ENCODE measurements around the gene ADGRF3.
A peak's percentile ranks its signal among the peaks of the same experiment; 100 is the strongest.
"Not testable (repeated sequence)": the region's sequence is repeated elsewhere in the genome, so short reads cannot be mapped to it uniquely, and the experiment has no call there.

ADGRF3 gene

DNA sequence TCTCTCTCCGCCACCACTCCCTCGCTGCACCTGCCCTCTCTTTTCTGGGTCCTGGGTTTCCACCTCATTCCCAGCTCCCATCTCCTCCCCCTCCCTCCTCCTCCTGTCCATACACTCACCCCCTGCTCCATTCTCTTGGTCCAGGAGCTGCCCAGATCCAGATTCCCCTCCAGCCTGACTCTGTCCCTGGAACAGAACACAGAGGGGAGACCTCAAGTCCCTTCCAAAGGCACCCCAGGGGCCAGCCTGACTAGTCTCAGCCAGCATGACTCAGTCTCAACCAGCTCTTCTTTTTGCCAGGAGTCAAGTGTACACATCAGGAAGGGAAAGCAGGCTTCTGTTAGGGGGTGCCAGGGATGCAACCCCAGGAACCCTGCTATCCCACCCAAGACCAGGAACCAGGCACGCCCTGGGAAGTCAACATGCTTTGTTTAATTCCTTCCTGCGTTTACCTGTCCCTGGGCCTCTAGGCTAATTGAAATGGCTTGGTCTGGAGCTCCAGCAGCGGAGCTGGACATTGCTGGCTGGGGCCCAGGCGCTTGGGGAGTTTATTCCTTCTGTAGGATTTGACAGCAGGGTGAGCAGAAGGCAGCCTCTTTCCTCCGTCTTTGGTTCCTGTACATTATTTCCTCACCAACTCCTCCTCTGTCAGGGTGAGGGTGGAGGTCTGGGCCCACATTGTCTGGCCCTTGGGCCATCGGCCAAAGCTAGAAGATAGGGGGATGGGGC is 29.0 kb downstream of the ADGRF3 start:
- no peak for FAIRE-seq

GRCh38 chr2:26316845-26317244 is 29.7 kb downstream of the ADGRF3 start:
- no peak for FAIRE-seq

DNA sequence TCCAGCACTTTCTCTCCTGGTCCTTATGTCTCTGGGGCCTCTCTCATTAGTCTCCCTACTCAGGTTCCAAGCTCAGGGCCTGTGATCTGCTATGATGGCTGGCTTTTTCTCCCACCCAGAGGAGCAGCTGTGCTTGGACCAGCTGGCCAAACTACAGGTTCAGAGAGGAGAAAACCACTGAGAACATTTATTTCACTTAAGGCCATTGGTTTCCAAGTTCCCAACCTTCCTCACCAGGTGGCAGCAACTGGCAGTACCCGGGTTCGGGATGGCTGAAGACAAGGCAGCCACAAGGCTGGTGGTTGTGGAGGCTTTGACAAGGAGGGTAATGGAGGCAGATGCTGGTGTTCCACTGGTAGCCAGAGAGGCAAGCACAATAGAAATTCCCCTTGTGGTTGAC is 30.5 kb downstream of the ADGRF3 start:
- no peak for FAIRE-seq

GRCh38 chr2:26314243-26314642 is 32.3 kb downstream of the ADGRF3 start:
- FAIRE-seq, result no peak

- FAIRE-seq, result no peak
These were observed 33.1 kb downstream of the ADGRF3 start for GRCh38 chr2:26313446-26313845.

DNA sequence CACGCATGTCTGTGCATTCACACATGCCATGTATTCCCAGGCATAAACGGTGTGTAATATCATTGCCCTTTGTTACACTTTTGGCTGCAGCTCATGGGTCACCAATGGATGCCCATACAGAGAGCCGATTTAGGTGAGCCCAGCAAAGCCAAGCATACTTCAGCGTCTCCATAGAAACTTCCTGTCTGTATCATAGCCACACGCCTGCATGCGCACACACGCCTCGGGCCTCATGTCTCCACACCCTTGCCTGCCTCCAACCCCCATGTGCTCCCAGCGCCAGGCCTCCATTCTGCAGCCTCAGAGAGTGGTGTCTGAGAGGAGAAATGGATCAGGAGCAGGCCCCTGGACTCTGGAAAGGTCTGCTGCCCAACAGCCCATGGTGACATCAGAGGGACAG is 34.1 kb downstream of the ADGRF3 start:
- no peak for FAIRE-seq

DNA sequence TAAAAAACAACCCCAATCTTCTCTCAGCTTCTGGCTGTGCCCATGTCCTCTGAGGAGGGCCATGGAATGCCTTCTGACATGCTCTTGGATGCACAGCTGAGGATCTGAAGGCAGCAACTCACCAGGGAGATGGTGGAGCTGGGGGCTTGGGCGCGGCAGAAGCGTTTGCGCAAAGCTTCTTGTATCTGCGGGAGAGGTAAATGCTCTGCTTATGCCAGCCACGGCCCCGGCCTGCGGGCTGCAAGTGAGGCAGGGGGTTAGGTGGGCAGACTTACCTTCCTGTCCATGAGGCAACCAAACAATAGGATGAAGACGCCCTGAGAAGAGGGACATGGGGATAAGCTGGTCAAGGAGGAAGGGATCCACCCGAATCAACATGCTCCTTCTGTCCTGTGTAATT is 36.7 kb downstream of the ADGRF3 start:
- FAIRE-seq, result no peak

DNA sequence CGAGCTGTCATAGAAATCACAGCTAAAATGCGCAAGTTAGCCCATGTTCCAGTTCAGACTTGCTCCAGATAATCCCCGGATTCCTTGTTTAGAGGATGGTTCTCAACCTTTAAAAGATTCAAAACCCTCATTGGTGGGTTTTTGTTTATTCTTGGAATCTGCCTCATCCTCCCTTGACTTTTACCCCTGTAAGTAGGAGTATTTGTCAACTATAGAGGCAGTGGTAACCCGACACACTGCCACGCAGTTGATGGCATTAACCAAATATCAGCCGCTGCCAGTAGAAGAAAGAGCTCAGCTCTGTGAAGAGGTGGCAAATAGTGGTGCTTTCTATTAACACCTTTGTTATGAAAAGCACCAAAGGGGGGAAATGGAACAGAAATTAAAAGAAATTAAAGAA is 41.0 kb downstream of the ADGRF3 start:
- no peak for FAIRE-seq

GRCh38 chr2:26305094-26305493 is 41.5 kb downstream of the ADGRF3 start:
- FAIRE-seq, result not testable (repeated sequence)

DNA sequence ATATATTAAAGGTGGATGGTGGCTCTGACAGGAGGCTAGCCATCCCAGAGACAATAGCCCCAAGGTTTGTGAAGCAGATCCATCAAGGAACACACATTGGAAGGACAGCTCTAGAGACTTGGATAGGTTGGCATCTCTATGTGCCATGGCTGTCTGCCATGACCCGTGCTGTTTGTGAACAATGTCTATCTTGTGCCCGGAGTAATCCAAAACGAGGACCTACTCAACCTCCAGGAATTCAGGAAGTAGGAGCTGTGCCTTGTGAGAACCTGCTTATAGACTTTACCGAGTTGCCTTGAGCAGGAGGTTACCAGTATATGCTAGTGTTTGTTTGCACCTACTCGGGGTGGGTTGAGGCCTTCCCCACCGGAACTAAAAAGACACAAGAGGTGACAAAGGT is 43.7 kb downstream of the ADGRF3 start:
- no peak for FAIRE-seq

DNA sequence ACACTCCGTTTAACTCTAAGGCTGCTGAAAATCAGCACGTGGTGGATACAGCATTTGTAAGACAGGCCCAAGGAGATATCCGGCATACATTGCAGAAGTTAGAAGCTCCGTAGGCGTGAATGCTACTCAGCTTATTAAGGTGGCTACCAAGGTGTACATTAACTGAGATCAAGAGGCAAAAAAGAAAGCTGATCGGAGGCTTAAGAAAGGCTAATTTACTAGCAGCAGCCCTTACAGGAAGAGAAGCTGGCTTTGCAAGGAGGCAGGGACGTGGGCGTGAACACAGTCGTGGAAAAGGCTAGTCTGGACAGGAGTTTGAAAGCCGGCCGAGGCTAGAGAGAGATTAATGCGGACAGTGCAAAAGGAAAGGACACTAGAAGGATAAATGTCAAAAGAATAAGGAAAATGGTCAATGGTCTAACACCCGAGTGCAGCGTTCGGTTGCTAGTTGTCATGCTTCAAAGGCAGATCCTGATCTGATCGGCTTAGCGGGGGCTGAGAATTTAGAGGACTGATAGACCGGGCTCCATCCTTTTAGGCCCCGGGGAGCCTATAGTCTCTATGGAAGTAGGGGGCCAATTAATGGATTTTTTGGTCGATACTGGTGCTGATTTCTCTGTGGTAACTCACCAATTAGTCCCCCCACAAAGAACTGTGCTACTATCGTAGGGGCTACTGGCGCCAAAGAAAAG is 46.2 kb downstream of the ADGRF3 start:
- FAIRE-seq, result no peak

DNA sequence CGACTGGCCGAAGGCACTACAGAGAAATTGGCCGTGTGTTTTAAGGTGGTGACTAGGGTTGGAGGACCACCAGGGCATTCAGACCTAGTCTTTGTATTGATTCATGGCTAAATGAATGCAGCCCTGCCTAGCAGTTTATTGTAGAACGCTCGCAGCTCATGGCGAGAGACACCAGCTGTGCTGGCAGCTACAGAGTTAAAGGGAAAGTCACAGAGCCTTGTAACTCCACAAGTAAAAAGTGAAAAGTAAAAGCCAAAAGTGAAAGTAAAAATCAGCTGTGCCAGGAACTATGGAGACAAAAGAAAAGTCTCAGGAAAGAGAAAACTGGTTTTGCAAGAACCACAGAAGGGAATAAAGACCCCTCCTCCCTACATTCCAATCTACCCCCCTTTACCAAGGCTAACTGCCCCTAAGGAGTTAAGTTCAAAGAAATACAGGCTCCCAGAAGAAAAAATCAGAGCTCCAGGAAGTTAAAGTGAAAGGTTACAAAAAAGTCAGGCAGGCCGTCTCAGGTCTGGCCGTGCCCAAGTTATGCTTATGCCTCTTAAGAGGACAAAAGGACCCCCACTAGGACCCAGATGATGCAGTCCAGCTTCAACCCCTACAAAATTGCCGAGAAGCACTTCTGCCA is 47.0 kb downstream of the ADGRF3 start:
- FAIRE-seq, result no peak

GRCh38 chr2:26298638-26299393 is 47.8 kb downstream of the ADGRF3 start:
- FAIRE-seq, result no peak

GRCh38 chr2:26298286-26298637 is 48.3 kb downstream of the ADGRF3 start:
- no peak for FAIRE-seq

- FAIRE-seq, result no peak
These were observed 49.5 kb downstream of the ADGRF3 start for GRCh38 chr2:26297061-26297460.

- FAIRE-seq, result no peak
These were observed 51.1 kb downstream of the ADGRF3 start for GRCh38 chr2:26295511-26295910.

DNA sequence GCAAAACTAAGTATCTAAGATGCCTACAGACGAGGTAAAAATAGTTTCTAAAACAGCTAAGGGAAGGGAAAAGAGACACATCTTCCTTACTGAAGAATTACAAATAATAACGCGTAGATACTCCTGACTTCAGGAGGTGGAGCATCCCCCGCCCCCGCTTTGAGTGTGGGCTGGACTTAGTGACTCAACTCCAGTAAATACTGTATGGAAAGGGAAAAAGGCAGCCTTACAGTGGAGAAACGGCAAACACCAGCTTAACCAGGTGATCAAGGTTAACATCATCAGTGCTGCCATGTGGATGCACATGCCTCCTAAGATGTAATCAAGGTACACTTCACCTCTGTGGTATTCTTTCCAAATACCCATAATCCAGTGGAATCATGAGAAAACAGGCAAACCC is 53.9 kb downstream of the ADGRF3 start:
- FAIRE-seq, result no peak

DNA sequence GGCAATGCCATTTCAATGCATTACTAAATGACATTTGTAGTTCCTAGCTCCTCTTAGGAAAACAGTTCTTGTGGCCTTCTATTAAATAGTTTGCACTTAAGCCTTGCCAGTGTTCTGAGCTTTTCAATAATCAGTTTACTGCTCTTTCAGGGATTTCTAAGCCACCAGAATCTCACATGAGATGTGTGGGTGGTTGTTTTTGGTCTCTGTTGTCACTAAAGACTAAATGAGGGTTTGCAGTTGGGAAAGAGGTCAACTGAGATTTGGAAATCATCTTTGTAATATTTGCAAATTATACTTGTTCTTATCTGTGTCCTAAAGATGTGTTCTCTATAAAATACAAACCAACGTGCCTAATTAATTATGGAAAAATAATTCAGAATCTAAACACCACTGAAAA is 56.6 kb downstream of the ADGRF3 start:
- FAIRE-seq, result no peak

DNA sequence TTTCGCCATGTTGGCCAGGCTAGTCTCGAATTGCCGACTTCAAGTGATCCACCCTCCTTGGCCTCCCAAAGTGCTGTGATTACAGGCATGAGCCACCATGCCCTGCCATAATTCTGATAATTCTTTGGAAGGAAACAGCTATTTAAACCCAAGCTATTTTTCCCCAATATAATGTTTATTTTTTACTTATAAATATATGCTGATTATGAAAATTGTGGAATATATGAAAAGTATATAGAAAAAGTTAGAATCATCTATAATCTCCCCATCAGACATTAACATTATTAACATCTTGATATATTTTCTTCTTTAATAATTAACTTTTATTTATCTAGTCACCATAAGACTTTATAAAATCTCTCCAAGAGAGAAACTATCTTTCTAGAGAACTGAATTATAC is 60.7 kb downstream of the ADGRF3 start:
- peak; percentile 14 for FAIRE-seq

GRCh38 chr2:26284132-26284531 is 62.5 kb downstream of the ADGRF3 start:
- FAIRE-seq, result no peak

DNA sequence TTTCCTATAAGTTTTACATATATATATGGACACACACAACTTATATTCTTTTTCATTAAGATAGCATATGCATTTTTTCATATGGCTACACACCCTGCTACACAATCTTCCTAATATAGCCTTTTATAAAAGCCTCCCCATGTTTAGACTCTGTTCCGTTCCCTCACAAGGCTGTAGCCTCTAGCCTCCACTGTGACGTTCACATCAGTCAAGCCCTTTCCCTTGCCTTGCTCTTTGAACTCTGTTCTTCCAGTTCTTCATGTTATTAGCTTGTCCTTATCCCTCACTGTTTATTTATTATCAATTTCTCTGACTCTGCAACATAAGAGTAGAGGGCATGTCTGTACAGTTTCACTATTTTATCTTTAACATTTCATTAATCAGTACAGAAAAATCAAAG is 63.0 kb downstream of the ADGRF3 start:
- FAIRE-seq, result no peak

- no peak for FAIRE-seq
These were observed 65.4 kb downstream of the ADGRF3 start for GRCh38 chr2:26281226-26281625.

GRCh38 chr2:26279886-26280285 is 66.7 kb downstream of the ADGRF3 start:
- FAIRE-seq, result no peak
